ENCODE data around the gene SRR.

SRR gene

GRCh38 chr17:2369039-2369438 lies 65.3 kb downstream of the SRR start:
- ATAC-seq: no peak
- TF ChIP-seq PATZ1 (CRISPR knock-in tag; IDR thresholded peaks at IDR 0.05; ENCODE audit: borderline replicate concordance) (no peak), ZNF8 (CRISPR knock-in tag; IDR thresholded peaks at IDR 0.05) (no peak), CSRNP3 (CRISPR knock-in tag; IDR thresholded peaks at IDR 0.05) (no peak), ZNF565 (CRISPR knock-in tag; conservative IDR thresholded peaks at IDR 0.05; ENCODE audit: low read depth) (no peak), GLIS3 (CRISPR knock-in tag; IDR thresholded peaks at IDR 0.05) (no peak), ZNF70 (CRISPR knock-in tag; IDR thresholded peaks at IDR 0.05) (no peak), CREB5 (CRISPR knock-in tag; IDR thresholded peaks at IDR 0.05; ENCODE audit: low read depth) (no peak)
- TF ChIP-seq, protein P1, sequence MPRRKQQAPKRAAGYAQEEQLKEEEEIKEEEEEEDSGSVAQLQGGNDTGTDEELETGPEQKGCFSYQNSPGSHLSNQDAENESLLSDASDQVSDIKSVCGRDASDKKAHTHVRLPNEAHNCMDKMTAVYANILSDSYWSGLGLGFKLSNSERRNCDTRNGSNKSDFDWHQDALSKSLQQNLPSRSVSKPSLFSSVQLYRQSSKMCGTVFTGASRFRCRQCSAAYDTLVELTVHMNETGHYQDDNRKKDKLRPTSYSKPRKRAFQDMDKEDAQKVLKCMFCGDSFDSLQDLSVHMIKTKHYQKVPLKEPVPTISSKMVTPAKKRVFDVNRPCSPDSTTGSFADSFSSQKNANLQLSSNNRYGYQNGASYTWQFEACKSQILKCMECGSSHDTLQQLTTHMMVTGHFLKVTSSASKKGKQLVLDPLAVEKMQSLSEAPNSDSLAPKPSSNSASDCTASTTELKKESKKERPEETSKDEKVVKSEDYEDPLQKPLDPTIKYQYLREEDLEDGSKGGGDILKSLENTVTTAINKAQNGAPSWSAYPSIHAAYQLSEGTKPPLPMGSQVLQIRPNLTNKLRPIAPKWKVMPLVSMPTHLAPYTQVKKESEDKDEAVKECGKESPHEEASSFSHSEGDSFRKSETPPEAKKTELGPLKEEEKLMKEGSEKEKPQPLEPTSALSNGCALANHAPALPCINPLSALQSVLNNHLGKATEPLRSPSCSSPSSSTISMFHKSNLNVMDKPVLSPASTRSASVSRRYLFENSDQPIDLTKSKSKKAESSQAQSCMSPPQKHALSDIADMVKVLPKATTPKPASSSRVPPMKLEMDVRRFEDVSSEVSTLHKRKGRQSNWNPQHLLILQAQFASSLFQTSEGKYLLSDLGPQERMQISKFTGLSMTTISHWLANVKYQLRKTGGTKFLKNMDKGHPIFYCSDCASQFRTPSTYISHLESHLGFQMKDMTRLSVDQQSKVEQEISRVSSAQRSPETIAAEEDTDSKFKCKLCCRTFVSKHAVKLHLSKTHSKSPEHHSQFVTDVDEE (CRISPR knock-in tag; IDR thresholded peaks at IDR 0.05): no peak

DNA sequence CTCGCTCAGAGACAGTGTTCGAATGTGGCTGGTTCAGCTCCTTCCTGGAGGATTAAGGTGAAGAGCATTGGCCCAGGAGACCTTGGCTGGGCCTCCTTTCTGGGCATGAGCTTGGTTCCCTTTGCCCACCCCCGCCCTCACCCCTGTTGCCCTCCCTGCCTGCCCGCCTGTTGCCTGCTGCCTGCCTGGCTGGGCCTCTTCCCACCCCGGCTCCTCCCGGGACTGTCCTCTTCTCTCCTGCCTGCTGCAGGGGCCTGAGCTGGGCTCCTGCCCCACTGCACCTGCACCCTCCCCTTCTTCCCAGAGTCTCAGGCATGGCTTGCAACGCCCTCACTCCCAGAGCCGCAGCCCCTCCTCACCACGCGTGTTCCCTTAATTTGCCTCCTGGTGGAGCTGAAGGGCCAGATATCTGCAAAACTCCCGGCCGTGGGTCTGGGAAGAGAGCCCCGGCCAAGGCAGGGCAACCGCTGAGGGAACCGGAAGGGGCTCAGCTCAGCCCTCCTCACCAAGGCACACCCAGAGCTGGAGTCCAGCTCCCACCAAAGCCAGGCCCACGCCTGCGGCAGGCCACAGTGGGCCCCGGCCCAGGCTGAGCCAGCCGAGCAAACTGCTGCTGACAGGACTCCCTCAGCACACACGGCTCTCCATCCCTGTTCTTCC lies 65.9 kb downstream of the SRR start:
- no peak; the same call in 2 of the 3 replicates for ATAC-seq
- TF ChIP-seq TCF4 (CRISPR knock-in tag; IDR thresholded peaks at IDR 0.05; ENCODE audit: borderline replicate concordance): no peak
- TF ChIP-seq ZFP3 (CRISPR knock-in tag; IDR thresholded peaks at IDR 0.05): no peak
- TF ChIP-seq CREB5 (CRISPR knock-in tag; IDR thresholded peaks at IDR 0.05; ENCODE audit: low read depth): no peak
- TF ChIP-seq PATZ1 (CRISPR knock-in tag; IDR thresholded peaks at IDR 0.05; ENCODE audit: borderline replicate concordance): no peak
- no peak for TF ChIP-seq ZC3H10 (CRISPR knock-in tag; IDR thresholded peaks at IDR 0.05)
- TF ChIP-seq SNAI2 (CRISPR knock-in tag; IDR thresholded peaks at IDR 0.05): no peak

GRCh38 chr17:2370211-2370589 lies 66.5 kb downstream of the SRR start:
- TF ChIP-seq ZNF8 (CRISPR knock-in tag; IDR thresholded peaks at IDR 0.05) (no peak), CREB5 (CRISPR knock-in tag; IDR thresholded peaks at IDR 0.05; ENCODE audit: low read depth) (no peak), BACH2 (CRISPR knock-in tag; IDR thresholded peaks at IDR 0.05; ENCODE audit: borderline replicate concordance) (no peak), TOX (CRISPR knock-in tag; IDR thresholded peaks at IDR 0.05; ENCODE audit: borderline replicate concordance) (no peak), ESRRG (CRISPR knock-in tag; IDR thresholded peaks at IDR 0.05) (no peak), ZNF70 (CRISPR knock-in tag; IDR thresholded peaks at IDR 0.05) (no peak), POU6F1 (CRISPR knock-in tag; IDR thresholded peaks at IDR 0.05; ENCODE audit: borderline replicate concordance, low read depth) (no peak), GLIS3 (CRISPR knock-in tag; IDR thresholded peaks at IDR 0.05) (no peak), ZFP3 (CRISPR knock-in tag; IDR thresholded peaks at IDR 0.05) (no peak), ISL1 (CRISPR knock-in tag; IDR thresholded peaks at IDR 0.05) (no peak), TCF4 (CRISPR knock-in tag; IDR thresholded peaks at IDR 0.05; ENCODE audit: borderline replicate concordance) (no peak), RARB (CRISPR knock-in tag; IDR thresholded peaks at IDR 0.05) (no peak), OSR1 (CRISPR knock-in tag; IDR thresholded peaks at IDR 0.05) (no peak), ZFP30 (CRISPR knock-in tag; IDR thresholded peaks at IDR 0.05) (no peak)
- no peak for ATAC-seq
